Measurements from ENCODE around the gene CENPP. TPM values are rescaled to one million over a fixed set of nuclear protein-coding genes. Genes with fewer than 3 reads are reported as not detected.

Gene CENPP
- total RNA-seq, 1 donor from 2014 or later = 4.3 TPM

GRCh38 chr9:92457576-92457975 lies 131.8 kb downstream of the CENPP start:
- ATAC-seq = no peak
- DNase-seq = no peak
- intact Hi-C loops (cut with micrococcal nuclease) = no loop called here

DNA sequence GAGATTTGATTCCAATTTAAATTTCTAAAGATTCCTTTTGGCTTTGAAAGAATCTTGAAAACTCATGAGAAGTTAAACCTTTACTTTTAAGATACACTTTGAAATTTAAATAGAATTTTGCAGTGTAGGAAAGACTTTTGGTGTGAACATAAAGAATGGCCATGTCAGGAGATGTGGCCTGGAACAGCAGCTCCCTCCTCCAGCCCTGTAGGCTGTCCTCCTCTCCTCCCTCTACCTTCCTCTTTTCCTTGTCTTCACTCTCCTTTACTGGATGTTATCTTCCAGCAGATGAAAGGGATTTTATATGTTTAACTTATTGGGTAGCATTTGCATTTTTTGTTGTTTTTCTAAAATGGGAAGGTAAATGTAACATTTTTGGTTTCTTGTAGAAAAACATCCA lies 137.6 kb downstream of the CENPP start:
- intact Hi-C loops (cut with micrococcal nuclease) = no loop called here
- DNase-seq = no peak

GRCh38 chr9:92463984-92464383 lies 138.2 kb downstream of the CENPP start:
- ATAC-seq (peak; percentile 70), DNase-seq (no peak)
- intact Hi-C loops (cut with micrococcal nuclease) = no loop called here

More for the DNA sequence above, 137.6 kb downstream of the CENPP start:
- ATAC-seq = peak; percentile 41

DNA sequence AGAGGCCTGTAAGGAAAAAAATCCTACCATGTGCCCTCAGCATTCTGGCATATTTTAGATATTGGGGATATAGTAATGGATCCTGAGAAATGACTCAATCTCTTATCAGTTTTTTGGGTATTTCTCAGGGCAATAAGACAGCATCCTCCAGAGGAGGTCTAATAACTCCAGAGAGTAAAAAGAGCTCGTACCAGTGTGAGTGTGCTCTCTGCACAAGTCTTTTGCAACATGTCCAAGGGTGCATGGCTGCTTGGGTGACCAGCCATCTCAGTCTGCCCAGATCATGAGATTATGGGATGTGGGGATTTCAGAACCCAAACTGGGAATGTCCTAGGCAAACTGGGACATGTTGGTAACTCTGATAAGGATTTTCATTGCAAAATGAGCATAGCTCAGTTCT lies 141.3 kb downstream of the CENPP start:
- DNase-seq (no peak), ATAC-seq (no peak)
- intact Hi-C loops (cut with micrococcal nuclease) = no loop called here

DNA sequence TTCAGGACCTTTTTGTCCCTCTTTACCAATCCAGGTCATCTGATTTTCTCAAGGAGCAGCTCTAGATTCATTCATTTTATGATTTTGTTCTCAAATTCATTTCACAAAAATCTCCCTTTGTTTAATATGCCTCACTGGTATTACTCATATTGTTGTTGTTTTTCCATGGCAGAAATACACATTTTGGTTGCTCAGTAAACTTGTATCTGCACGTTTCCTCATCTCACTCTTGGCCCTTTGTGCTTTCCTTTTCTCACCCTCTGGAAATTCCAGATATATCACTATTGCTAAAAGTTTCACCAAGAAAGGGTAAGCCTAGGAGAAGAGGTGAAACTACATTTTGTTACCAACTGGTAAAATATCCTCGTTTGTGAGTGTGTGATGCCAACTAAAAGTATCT lies 141.8 kb downstream of the CENPP start:
- intact Hi-C loops (cut with micrococcal nuclease) = no loop called here
- DNase-seq (no peak), ATAC-seq (no peak)

DNA sequence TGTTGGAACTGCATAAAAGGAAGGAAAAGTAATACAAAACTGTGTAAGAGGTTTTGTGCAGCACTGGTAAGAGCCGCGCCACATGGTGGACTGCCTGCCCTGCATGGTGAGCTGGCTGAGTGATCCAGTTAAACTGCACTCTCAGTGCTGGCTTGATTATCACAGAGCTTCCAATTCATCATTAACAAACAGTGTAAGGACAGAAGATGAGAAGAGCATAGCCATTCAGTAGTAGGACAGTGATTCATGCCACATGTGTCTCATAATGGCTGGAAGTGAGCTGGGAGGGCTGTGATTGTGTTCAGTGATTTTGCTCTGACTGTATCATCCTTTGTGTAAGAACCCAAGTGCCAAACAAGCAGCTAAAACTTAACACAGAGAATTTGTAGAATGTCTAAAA lies 142.5 kb downstream of the CENPP start:
- intact Hi-C loops (cut with micrococcal nuclease) = no loop called here
- ATAC-seq (no peak), DNase-seq (no peak)

DNA sequence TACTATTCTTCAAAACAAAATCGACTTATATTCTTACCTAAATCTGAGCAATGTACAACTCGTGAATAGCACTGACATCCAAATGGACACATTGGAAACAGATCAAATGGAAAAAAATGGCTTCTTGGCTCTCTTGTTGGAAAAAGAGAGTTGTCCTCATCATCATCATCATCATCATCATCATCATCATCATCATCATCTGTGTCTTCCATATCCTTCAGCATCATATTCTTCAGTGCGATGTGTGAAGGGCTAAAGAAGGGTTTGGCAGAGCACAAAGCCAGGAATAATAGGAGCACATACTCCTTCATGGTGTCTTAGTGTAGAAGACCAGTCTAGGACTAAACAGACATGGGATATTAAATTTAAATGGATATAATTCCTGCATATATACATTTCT lies 148.8 kb downstream of the CENPP start:
- intact Hi-C loops (cut with micrococcal nuclease) = no loop called here
- no peak for DNase-seq
- no peak for ATAC-seq

DNA sequence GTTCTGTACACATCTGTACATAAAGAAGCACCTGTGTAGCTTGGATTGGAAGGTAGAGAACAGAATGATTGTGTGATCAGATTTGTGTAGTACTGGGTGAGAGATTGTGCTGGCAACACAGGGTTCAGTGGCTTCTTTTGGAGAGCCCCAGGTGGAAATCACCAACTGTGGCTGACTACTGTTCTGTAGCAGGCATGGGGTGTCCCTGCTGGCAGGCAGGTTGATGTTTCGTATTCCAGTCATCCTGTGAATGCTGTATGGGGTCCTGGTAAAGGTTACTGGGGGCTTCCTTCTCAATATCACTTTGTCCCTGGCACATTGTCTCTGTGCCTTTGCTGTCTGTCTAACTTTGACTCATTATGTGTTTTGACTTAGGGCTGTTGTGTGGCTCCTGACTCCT lies 151.2 kb downstream of the CENPP start:
- DNase-seq (no peak), ATAC-seq (no peak)
- intact Hi-C loops (cut with micrococcal nuclease) = no loop called here

DNA sequence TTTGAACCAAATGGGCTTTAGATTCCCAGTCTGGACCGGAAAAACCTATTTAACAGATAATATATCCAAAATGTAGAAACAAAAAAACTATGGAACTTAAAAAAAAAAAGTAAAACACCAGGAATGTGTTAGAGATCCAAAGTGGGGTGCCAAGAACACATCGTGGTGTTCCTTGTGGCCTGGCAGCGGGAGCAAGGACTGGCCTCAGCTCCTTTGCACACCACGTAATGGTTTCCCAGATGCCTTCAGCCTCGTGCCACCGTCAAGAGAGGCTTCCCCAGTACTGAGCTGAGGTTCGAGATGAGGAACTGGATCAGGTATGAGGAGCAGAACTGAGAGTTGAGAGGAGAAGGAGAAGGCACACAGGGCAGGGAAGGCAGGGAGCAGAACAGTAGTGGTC lies 153.0 kb downstream of the CENPP start:
- no peak for ATAC-seq
- intact Hi-C loops (cut with micrococcal nuclease) = no loop called here
- no peak for DNase-seq

DNA sequence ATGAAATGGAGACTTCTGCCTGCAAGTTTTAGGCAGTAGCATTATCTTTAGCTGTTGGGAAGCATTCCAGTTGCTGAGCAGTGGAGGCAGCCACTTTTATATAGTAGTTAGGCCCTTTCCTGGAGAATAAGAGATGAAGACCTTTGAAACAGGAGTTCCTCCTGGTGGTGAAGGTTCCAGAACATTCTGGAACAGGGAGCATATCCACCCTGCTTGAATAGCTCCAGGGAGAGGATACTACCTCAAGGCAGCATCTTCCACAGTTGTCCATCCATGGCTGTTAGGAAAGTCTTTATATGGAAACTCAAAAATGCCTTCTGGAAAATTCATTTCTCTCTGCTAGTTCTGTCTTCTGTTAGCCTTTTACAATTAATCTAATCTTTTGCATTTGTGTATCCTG lies 153.6 kb downstream of the CENPP start:
- DNase-seq (no peak), ATAC-seq (no peak)
- intact Hi-C loops (cut with micrococcal nuclease) = no loop called here

DNA sequence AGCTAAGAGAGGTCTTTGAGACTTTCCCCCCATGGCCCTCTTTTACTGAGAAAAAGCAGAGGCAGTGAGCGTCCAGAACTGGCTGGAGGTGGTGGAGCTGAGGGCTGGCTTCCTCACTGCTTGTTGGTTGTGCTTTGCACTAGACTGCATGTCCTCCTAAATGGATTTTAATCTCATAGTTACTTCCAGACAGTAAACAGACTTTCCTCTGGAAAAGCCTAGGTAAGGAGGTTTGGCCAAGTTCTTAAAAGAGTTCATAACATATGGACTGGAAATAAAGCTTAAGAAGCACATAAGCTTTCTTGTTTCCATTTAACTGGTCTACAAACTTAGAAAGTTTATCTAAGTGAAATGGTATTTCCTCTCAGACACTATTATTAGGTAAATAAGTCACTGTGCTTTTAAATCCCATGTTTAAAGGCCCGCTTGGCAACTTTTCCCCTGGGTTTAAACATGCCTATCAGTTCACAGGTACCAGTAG lies 154.6 kb downstream of the CENPP start:
- intact Hi-C loops (cut with micrococcal nuclease) = no loop called here
- no peak for DNase-seq
- ATAC-seq = peak; percentile 65

- intact Hi-C loops (cut with micrococcal nuclease) = no loop called here
- DNase-seq (no peak), ATAC-seq (peak; percentile 52)
These were observed 155.4 kb downstream of the CENPP start for GRCh38 chr9:92480986-92481633.

DNA sequence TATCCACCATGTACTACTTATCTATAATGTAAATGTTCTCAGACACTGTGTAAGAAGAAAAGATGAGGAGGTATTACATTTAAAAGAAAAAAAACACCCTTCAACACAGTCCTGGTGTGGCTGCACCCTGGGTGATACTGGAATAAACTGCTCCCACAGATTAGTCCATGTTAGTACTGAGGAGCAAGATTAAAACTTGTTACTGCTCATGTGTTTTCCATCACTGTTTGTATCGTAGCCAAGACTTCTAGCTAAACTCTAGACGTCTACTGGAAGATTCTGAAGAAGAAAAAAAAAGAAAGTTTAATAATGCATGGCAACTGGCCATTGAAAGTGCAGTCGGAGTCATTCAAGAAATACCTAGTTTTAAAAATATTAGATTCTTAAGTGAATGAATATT lies 156.6 kb downstream of the CENPP start, which contains the start of gene ASPN:
TSS of gene ASPN (minus strand) at position 178 of the 400 bp plus-strand sequence.
- intact Hi-C loops (cut with micrococcal nuclease) = no loop called here
- DNase-seq (no peak), ATAC-seq (peak; percentile 74)

GRCh38 chr9:92482805-92483204 lies 157.1 kb downstream of the CENPP start:
- DNase-seq (no peak), ATAC-seq (no peak)
- intact Hi-C loops (cut with micrococcal nuclease) = no loop called here

DNA sequence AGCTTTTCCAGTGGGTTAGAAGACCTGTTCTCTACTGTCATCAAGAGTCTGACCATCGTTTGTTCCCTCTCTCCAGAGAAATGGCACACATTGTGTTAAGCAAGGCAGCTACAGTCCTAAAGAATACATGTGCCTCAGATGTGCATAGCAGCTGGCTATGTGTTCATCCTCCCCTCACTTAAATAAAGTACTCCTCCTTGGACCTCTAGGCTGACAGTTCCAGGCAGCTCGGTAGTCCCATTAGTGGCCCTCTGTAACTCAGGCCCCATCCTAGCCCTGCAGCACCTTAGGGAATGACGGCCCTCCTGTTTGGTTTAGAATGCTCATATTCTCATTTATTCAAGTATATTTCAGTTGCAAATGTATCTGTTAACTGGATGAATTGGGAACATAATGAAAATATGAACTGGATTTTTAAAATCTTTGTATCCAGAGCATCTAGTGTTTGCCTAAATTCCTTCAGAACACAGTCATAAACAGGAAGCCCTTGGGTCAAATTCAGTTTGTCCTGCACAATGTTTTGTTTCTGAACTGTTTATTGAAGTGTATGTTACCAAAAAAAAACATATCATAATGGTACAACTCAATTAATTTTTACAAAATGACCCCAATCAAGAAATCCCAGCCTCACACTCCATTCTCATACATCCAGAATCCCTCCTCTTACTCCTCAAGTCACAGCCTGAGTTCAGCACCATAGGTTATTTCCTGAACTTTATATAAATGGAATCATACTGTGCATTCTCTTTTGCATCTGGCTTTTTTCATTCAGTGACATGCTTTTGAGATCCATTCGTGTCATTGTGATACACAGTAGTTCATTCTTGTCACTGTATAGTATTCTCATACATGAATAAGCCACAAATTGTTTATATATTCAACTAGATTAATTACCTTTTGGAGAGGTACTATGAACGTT lies 158.1 kb downstream of the CENPP start:
- no peak for DNase-seq
- no peak for ATAC-seq
- intact Hi-C loops (cut with micrococcal nuclease) = no loop called here

DNA sequence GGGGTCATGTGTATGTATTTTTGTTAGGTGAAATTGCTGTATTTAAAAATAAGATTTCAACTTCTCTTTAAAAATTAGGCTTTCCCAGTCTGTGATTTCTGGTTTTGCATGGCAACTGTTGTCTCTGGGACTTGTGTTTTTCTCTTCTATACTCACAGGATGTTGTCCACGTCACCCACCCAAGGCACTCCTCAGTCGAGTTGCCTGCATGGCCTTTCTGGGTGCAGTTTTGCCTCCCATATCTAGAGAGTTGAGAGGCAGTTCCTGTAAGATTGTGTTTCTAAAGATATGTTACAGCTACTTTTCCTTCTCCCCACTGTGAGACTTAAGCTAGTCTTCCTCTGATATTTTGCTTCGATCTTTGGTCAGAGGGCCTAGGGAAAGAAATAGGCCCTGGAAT lies 158.8 kb downstream of the CENPP start:
- ATAC-seq = no peak
- DNase-seq = no peak
- intact Hi-C loops (cut with micrococcal nuclease) = no loop called here

DNA sequence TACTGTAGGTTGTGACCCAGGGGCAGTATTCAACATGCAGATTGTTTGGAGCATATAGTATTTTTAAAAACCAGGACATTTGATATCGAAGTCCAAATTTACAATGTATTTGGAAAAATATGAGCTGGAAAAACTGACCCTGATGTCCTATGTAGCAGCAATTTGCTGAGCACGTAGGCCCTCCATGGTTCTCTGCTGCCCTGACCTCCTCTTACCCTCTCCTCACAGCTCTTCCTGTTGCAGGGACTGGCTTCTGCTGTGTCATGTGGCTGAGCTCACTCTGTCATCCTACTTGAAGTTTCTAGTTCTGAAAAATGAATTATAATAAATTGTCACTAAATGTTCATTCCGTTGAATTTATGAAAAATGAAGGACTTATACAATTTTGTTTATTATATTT lies 160.6 kb downstream of the CENPP start:
- DNase-seq (no peak), ATAC-seq (no peak)
- intact Hi-C loops (cut with micrococcal nuclease) = no loop called here

- intact Hi-C loops (cut with micrococcal nuclease) = no loop called here
- ATAC-seq (no peak), DNase-seq (no peak)
These were observed 163.2 kb downstream of the CENPP start for GRCh38 chr9:92488681-92489550.

DNA sequence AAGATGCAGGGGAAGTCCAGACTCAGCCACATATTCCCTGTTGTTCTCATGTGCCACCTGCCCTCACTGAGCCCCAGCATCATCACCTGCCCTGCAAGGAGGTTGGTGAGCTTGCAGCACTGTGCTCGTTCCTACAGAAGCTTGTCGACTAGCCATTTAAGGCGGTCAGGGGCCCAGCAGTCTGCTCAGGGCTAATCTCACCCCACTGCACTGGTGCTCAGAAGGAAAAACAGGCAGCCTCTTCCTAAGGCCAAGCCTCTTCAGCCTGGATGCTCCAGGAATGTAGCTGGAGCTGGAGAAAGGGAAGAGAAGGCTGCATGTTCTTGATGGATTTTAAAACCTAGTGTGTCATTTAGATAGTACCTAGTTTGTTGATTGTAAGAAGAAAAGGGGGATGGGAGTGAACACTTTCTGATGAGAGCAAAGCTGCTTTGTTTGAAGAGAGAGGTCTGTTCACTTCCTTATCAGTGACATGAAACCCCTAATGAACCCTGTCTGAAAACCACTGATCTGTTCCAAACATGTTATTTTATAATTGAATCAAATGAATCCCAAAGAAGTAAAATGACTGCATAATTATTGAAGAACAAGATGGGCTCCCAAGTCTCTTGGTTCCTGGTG lies 167.1 kb downstream of the CENPP start:
- ATAC-seq (no peak), DNase-seq (no peak)
- intact Hi-C loops (cut with micrococcal nuclease) = no loop called here
